Activated T-helper 17 cell treated with anti-CD3 and anti-CD28 coated beads, Interleukin-2, amount 50 U/mL, for 72 hours (primary cell): Measurements from ENCODE around the gene DUSP23. TPM values are rescaled to one million over a fixed set of nuclear protein-coding genes. Genes with fewer than 3 reads are reported as not detected.

Experiments used
- ATAC-seq: fragments of 150-1000 bp; cut with Tn5 transposase; replicated peaks from 2 replicates; pipeline ENCODE4 v1.10.0; 2021; ENCODE audit warnings: mild to moderate bottlenecking, moderate library complexity
- H3K27ac Mint-ChIP-seq: one replicate; pipeline ENCODE4 v1.8.0; 2022; ENCODE audit warnings: mixed read lengths
- H3K27me3 Mint-ChIP-seq: one replicate; pipeline ENCODE4 v1.8.0; 2022; ENCODE audit warnings: mixed read lengths
- H3K36me3 Mint-ChIP-seq: one replicate; pipeline ENCODE4 v1.8.0; 2022; ENCODE audit warnings: low read depth, mild to moderate bottlenecking, mixed read lengths
- H3K4me1 Mint-ChIP-seq: one replicate; pipeline ENCODE4 v1.8.0; 2022; ENCODE audit warnings: mixed read lengths
- H3K4me3 Mint-ChIP-seq: one replicate; pipeline ENCODE4 v1.8.0; 2022; ENCODE audit warnings: mild to moderate bottlenecking, mixed read lengths
- H3K9me3 Mint-ChIP-seq: one replicate; pipeline ENCODE4 v1.8.0; 2022; ENCODE audit warnings: mixed read lengths
- total RNA-seq, 2 donors: library from RNA; stranded (reverse); gene quantifications; one replicate each; pipeline ENCODE4 v1.2.3, GENCODE V29; 2022

The DUSP23 gene
- total RNA-seq, 2 donors from 2014 or later, result 17.7 to 26.5 TPM

- H3K27me3 Mint-ChIP-seq, result peaks cover 4% of the 10 kb centered on the region
- H3K4me3 Mint-ChIP-seq, result no peak overlapping the region
- no peaks in the 10 kb centered on the region for H3K9me3 Mint-ChIP-seq
- ATAC-seq, result peak; percentile 34
- H3K36me3 Mint-ChIP-seq, result no peaks in the 10 kb centered on the region
- peaks cover 9% of the 10 kb centered on the region for H3K4me1 Mint-ChIP-seq
- H3K27ac Mint-ChIP-seq, result peak overlapping the region; percentile 10
These were observed 19.6 kb downstream of the DUSP23 start for GRCh38 chr1:159800177-159800930.

DNA sequence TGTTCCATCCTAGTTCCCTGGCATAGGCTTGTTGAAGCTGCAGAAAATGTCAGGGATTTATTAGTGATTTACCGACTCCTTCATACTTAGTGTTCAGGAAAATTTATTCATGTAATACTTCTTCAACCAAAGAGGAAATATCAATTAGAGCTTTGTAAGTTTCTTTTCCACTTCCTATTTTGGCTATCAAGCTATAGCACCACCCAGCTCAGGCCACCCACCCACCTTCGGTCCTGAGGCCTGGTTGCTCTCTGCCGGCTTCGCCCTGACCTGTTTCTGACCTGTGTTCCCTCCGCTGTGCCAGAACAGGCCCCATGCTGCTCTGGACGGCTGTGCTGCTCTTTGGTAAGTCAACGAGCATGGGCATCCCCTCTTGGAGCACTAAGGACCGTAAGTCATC, 21.3 kb downstream of the DUSP23 start, which contains the start of gene FCRL6:
TSS of gene FCRL6 (plus strand) at position 250 of the 400 bp plus-strand sequence. CDS start at position 315, 65 bp downstream.
- Mint-ChIP-seq H3K4me3 (no peak within 1 kb of the TSS), H3K9me3 (no peaks in the 10 kb centered on the region), H3K36me3 (no peaks in the 10 kb centered on the region), H3K27ac (peak within 1 kb of the TSS; percentile 49), H3K27me3 (peaks cover 4% of the 10 kb centered on the region), H3K4me1 (peaks cover 9% of the 10 kb centered on the region)
- no peak for ATAC-seq

DNA sequence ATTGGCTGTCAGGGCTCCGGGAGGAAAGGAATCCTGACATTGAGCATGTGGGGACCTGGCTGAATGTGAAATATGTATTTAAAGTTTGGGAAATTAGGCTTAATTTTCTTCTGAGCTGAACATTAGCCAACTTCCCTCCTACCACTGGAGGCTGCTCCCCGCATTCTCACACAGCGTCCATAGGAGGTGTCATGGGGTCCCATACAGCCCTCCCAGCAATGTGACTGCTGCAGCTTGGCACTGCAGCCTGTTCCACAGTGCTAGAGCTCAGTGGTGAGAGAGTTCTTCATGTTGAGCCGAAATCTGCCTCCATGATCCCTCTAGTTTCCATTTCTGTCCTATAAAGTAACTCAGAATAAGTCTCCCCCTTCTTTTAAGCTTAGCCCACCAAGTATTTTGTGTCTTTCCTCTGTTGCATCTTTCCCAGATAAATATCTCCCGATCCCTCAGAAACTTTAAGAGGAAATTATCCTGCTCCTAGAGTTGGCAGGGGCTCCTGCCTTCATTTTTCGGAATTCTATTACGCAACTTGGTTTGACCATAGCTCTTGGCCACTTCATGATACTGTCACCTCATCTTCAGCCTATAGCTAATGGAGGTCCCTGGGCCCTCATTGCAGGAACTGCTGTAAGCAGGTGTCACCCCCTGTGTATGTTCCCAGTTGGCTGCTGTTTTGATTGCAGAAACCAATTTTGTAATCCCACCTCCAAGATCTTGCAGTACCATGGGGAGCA, 23.4 kb downstream of the DUSP23 start:
- H3K9me3 Mint-ChIP-seq, result no peaks in the 10 kb centered on the region
- H3K27ac Mint-ChIP-seq, result no peak overlapping the region
- ATAC-seq, result no peak

GRCh38 chr1:159804924-159805323, 24.2 kb downstream of the DUSP23 start:
- Mint-ChIP-seq H3K4me1 (peaks cover 8% of the 10 kb centered on the region), H3K4me3 (no peak overlapping the region), H3K27me3 (peaks cover 9% of the 10 kb centered on the region), H3K27ac (no peak overlapping the region), H3K9me3 (no peaks in the 10 kb centered on the region), H3K36me3 (no peaks in the 10 kb centered on the region)
- no peak for ATAC-seq

More for the DNA sequence above, 23.4 kb downstream of the DUSP23 start:
- H3K4me1 Mint-ChIP-seq, result peaks cover 9% of the 10 kb centered on the region
- no peak overlapping the region for H3K4me3 Mint-ChIP-seq
- peaks cover 9% of the 10 kb centered on the region for H3K27me3 Mint-ChIP-seq
- no peaks in the 10 kb centered on the region for H3K36me3 Mint-ChIP-seq

- no peak for ATAC-seq
- H3K27ac Mint-ChIP-seq, result no peak overlapping the region
- no peaks in the 10 kb centered on the region for H3K9me3 Mint-ChIP-seq
- H3K4me1 Mint-ChIP-seq, result no peaks in the 10 kb centered on the region
- peaks cover 3% of the 10 kb centered on the region for H3K27me3 Mint-ChIP-seq
- no peak overlapping the region for H3K4me3 Mint-ChIP-seq
- H3K36me3 Mint-ChIP-seq, result no peaks in the 10 kb centered on the region
These were observed 35.2 kb downstream of the DUSP23 start for GRCh38 chr1:159815926-159816325.

GRCh38 chr1:159817276-159818041, 36.7 kb downstream of the DUSP23 start:
- H3K4me1 Mint-ChIP-seq, result no peaks in the 10 kb centered on the region
- no peaks in the 10 kb centered on the region for H3K36me3 Mint-ChIP-seq
- ATAC-seq, result no peak
- peaks cover 3% of the 10 kb centered on the region for H3K27me3 Mint-ChIP-seq
- no peaks in the 10 kb centered on the region for H3K9me3 Mint-ChIP-seq
- no peak overlapping the region for H3K27ac Mint-ChIP-seq
- H3K4me3 Mint-ChIP-seq, result no peak overlapping the region

- Mint-ChIP-seq H3K9me3 (no peaks in the 10 kb centered on the region), H3K4me1 (peaks cover 15% of the 10 kb centered on the region), H3K36me3 (no peaks in the 10 kb centered on the region), H3K27ac (no peak overlapping the region), H3K27me3 (peaks cover 3% of the 10 kb centered on the region), H3K4me3 (no peak overlapping the region)
- peak; percentile 27 for ATAC-seq
These were observed 40.6 kb downstream of the DUSP23 start for GRCh38 chr1:159821171-159821867.

DNA sequence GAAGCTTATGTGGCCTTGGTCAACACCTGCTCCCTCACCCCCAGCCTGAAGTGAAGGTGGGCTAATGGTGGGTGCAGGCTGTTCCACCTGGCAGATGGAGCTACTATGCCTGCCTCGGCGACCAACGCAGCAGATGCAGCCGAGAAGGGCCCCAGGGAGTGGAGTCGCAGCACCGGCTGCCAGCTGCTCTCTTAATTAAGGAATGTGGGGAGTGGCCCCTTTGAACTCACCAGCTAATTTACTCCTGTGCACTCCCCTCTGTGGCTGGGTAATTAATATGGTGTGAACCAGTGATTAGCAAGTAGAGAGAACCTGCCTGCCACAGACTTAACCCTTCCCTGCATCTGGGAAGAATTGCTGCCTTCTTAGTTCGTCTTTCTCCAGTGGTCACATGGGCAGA, 42.6 kb downstream of the DUSP23 start:
- no peak for ATAC-seq
- Mint-ChIP-seq H3K36me3 (no peaks in the 10 kb centered on the region), H3K4me3 (no peak overlapping the region), H3K4me1 (peaks cover 26% of the 10 kb centered on the region), H3K9me3 (no peaks in the 10 kb centered on the region), H3K27ac (no peak overlapping the region), H3K27me3 (peaks cover 3% of the 10 kb centered on the region)

DNA sequence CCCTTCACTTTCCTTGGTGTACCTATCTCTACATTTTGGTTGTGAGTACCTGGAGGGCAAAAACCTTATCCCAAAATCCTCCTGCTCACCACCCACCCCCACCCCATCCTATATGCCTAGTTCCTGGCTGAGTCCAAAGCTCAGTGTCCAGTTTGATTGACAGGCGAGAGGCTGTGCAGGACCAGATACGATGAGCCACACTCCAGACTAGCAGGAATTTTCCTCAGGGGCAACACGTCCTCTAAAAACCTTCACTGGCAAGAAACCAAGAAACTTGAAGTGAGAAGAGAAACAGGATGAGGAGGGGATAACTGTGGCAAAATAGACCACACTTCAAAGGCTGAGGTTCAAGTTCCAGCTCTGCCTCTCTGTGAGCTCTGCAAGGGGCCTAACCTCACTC, 44.8 kb downstream of the DUSP23 start:
- peak overlapping the region; percentile 62 for H3K4me3 Mint-ChIP-seq
- peaks cover 26% of the 10 kb centered on the region for H3K4me1 Mint-ChIP-seq
- no peaks in the 10 kb centered on the region for H3K27me3 Mint-ChIP-seq
- no peak overlapping the region for H3K27ac Mint-ChIP-seq
- no peaks in the 10 kb centered on the region for H3K9me3 Mint-ChIP-seq
- ATAC-seq, result peak; percentile 5
- no peaks in the 10 kb centered on the region for H3K36me3 Mint-ChIP-seq

GRCh38 chr1:159826441-159827101, 45.8 kb downstream of the DUSP23 start, which contains the start of gene SLAMF8:
TSS of gene SLAMF8 (plus strand) at chr1:159826873. CDS start at chr1:159826899, 26 bp downstream.
- Mint-ChIP-seq H3K4me3 (peak within 1 kb of the TSS; percentile 62), H3K9me3 (no peaks in the 10 kb centered on the region), H3K27me3 (no peaks in the 10 kb centered on the region), H3K36me3 (no peaks in the 10 kb centered on the region), H3K27ac (peak within 1 kb of the TSS; percentile 57), H3K4me1 (peaks cover 26% of the 10 kb centered on the region)
- ATAC-seq, result peak; percentile 87

DNA sequence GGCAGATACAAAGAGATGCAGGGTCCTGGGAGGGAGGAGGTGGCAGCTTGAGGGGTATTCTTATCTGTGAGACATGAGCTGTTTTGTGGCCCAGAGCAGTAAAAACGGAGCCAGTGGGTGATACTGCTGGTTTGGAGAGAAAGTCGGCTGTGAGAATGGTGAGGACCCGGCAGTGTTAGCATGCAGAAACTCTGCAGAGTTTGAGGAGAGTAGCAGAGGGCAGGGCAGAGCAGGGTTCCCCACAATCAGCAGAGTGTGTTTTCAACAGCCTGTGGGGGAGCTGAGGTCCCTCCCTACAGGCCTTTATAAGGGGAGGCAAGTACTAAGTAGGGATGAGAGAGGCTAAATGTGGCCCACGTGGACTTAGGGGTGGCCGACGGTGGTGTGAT, 46.3 kb downstream of the DUSP23 start:
- H3K4me1 Mint-ChIP-seq, result peaks cover 26% of the 10 kb centered on the region
- peak overlapping the region; percentile 57 for H3K27ac Mint-ChIP-seq
- no peaks in the 10 kb centered on the region for H3K9me3 Mint-ChIP-seq
- H3K4me3 Mint-ChIP-seq, result peak overlapping the region; percentile 62
- H3K36me3 Mint-ChIP-seq, result no peaks in the 10 kb centered on the region
- no peak for ATAC-seq
- no peaks in the 10 kb centered on the region for H3K27me3 Mint-ChIP-seq

- Mint-ChIP-seq H3K4me1 (peaks cover 26% of the 10 kb centered on the region), H3K27me3 (no peaks in the 10 kb centered on the region), H3K27ac (peak overlapping the region; percentile 57), H3K36me3 (no peaks in the 10 kb centered on the region), H3K4me3 (peak overlapping the region; percentile 62), H3K9me3 (no peaks in the 10 kb centered on the region)
- no peak for ATAC-seq
These were observed 46.8 kb downstream of the DUSP23 start for GRCh38 chr1:159827549-159827948.

- Mint-ChIP-seq H3K27ac (peak overlapping the region; percentile 57), H3K4me3 (no peak overlapping the region), H3K36me3 (no peaks in the 10 kb centered on the region), H3K9me3 (no peaks in the 10 kb centered on the region), H3K27me3 (no peaks in the 10 kb centered on the region), H3K4me1 (peaks cover 26% of the 10 kb centered on the region)
- ATAC-seq, result no peak
These were observed 47.4 kb downstream of the DUSP23 start for GRCh38 chr1:159828176-159828575.
